ENCODE measurements around the gene CEP63. TPM values are rescaled to one million over a fixed set of nuclear protein-coding genes. Genes with fewer than 3 reads are reported as not detected.

Gene CEP63
- total RNA-seq, 1 donor from 2014 or later, result 24.8 TPM

DNA sequence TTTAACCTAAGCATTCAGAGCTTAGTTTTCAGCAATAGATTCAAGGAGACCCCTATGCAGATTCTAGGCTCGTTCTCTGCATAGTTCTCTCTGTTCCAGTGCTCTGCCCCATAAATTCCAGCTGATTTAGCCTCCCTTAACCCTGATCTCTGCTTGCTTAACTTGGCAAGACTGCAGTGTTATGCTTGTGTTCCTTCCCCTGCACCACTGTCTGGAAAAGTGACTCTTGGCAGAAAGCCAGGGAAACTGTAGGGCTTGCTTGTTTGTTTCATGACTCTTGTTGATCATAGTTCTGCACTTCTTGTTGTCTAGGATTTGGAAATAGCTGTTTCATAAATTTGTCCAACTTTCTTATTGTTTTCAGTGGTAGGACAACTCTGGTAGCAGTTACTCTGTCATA, 40.2 kb upstream of the CEP63 start:
- no peak for DNase-seq (ENCODE audit: low spot score)
- Mint-ChIP-seq H3K9me3 (ENCODE audit: low read depth) (peaks cover 7% of the 10 kb centered on the region), H3K27ac (ENCODE audit: unreplicated experiment) (peak overlapping the region; percentile 46), H3K27me3 (ENCODE audit: low read depth) (no peaks in the 10 kb centered on the region), H3K4me3 (ENCODE audit: unreplicated experiment) (no peak overlapping the region), H3K36me3 (ENCODE audit: low read depth) (peaks cover 4% of the 10 kb centered on the region), H3K4me1 (ENCODE audit: low read depth) (peaks cover 65% of the 10 kb centered on the region)
- TF ChIP-seq, protein P1, sequence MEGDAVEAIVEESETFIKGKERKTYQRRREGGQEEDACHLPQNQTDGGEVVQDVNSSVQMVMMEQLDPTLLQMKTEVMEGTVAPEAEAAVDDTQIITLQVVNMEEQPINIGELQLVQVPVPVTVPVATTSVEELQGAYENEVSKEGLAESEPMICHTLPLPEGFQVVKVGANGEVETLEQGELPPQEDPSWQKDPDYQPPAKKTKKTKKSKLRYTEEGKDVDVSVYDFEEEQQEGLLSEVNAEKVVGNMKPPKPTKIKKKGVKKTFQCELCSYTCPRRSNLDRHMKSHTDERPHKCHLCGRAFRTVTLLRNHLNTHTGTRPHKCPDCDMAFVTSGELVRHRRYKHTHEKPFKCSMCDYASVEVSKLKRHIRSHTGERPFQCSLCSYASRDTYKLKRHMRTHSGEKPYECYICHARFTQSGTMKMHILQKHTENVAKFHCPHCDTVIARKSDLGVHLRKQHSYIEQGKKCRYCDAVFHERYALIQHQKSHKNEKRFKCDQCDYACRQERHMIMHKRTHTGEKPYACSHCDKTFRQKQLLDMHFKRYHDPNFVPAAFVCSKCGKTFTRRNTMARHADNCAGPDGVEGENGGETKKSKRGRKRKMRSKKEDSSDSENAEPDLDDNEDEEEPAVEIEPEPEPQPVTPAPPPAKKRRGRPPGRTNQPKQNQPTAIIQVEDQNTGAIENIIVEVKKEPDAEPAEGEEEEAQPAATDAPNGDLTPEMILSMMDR (IDR thresholded peaks at IDR 0.05), result no peak

DNA sequence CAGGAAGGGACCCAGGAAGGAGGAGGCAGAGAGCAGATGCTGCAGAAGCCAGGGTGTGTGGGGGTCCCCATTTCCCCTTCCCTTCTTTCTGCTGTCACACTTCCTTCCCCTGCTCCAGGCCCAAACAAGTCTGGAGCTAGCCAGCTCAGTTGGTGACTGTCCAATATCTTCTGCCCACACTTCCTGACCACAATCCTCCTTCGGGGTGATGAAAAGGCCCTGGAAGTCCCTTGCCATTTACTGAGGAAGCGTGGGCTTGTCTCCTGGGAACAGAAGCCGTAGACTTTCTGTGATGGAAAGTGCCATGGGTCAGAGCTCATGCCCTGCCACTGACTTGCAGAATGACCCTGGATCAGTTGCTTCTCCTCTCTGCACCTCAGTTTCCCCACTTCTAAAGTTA, 39.1 kb upstream of the CEP63 start:
- no peak for DNase-seq (ENCODE audit: low spot score)
- no peaks in the 10 kb centered on the region for H3K27me3 Mint-ChIP-seq (ENCODE audit: low read depth)
- H3K4me1 Mint-ChIP-seq (ENCODE audit: low read depth), result peaks cover 60% of the 10 kb centered on the region
- peaks cover 7% of the 10 kb centered on the region for H3K9me3 Mint-ChIP-seq (ENCODE audit: low read depth)
- H3K36me3 Mint-ChIP-seq (ENCODE audit: low read depth), result peaks cover 4% of the 10 kb centered on the region
- TF ChIP-seq, protein P1 (IDR thresholded peaks at IDR 0.05), result no peak
- no peak overlapping the region for H3K4me3 Mint-ChIP-seq (ENCODE audit: unreplicated experiment)
- H3K27ac Mint-ChIP-seq (ENCODE audit: unreplicated experiment), result peak overlapping the region; percentile 74

GRCh38 chr3:134447351-134447750, 38.5 kb upstream of the CEP63 start:
- Mint-ChIP-seq H3K9me3 (ENCODE audit: low read depth) (peaks cover 7% of the 10 kb centered on the region), H3K4me3 (ENCODE audit: unreplicated experiment) (no peak overlapping the region), H3K4me1 (ENCODE audit: low read depth) (peaks cover 57% of the 10 kb centered on the region), H3K27me3 (ENCODE audit: low read depth) (no peaks in the 10 kb centered on the region), H3K27ac (ENCODE audit: unreplicated experiment) (no peak overlapping the region), H3K36me3 (ENCODE audit: low read depth) (peaks cover 4% of the 10 kb centered on the region)
- TF ChIP-seq, protein P1 (IDR thresholded peaks at IDR 0.05), result no peak
- no peak for DNase-seq (ENCODE audit: low spot score)

DNA sequence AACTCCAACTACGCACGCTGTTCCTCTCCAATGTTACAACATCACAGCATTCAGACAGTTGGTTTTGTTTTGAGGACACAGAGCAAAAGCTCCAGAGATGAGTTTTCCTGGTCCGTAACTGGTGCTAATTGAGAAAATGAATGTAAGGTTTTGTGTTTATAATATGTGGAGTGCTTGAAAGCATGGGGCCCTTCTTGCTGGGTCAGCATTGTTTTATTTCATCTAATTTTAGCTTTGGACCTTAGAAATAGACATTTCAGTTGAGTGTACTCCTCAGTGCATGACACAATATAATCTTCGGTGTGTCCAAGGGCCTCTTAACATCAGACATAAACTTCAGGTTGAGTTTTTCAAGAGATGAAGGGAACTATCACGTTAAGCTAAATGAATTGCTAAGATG, 37.2 kb upstream of the CEP63 start:
- H3K4me1 Mint-ChIP-seq (ENCODE audit: low read depth), result peaks cover 57% of the 10 kb centered on the region
- peaks cover 7% of the 10 kb centered on the region for H3K9me3 Mint-ChIP-seq (ENCODE audit: low read depth)
- no peak overlapping the region for H3K4me3 Mint-ChIP-seq (ENCODE audit: unreplicated experiment)
- no peaks in the 10 kb centered on the region for H3K27me3 Mint-ChIP-seq (ENCODE audit: low read depth)
- TF ChIP-seq, protein P1 (IDR thresholded peaks at IDR 0.05), result no peak
- DNase-seq (ENCODE audit: low spot score), result no peak
- H3K27ac Mint-ChIP-seq (ENCODE audit: unreplicated experiment), result no peak overlapping the region
- peaks cover 4% of the 10 kb centered on the region for H3K36me3 Mint-ChIP-seq (ENCODE audit: low read depth)

DNA sequence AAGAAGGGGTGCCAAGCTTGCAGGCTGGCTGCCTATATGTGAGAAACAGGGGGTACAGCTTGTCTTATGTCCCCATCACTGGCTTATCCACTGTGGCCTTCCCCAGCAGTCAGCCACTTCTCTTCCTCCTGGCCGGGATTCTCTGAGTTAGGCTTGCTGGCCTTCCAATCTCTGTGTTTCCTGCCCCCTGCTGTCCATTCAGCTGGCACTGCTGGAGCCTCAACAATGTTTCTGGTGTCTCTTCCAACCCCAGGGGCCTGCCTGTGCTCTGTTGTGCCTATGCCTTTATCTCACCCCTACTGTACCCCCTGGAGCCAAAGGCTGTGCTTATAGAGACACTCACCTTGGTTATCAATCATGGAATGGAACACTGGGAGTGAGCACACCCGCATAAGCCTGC, 36.6 kb upstream of the CEP63 start:
- no peak for DNase-seq (ENCODE audit: low spot score)
- Mint-ChIP-seq H3K27me3 (ENCODE audit: low read depth) (no peaks in the 10 kb centered on the region), H3K9me3 (ENCODE audit: low read depth) (peaks cover 7% of the 10 kb centered on the region), H3K4me3 (ENCODE audit: unreplicated experiment) (no peak overlapping the region), H3K27ac (ENCODE audit: unreplicated experiment) (no peak overlapping the region), H3K36me3 (ENCODE audit: low read depth) (peaks cover 4% of the 10 kb centered on the region), H3K4me1 (ENCODE audit: low read depth) (peaks cover 57% of the 10 kb centered on the region)
- TF ChIP-seq, protein P1 (IDR thresholded peaks at IDR 0.05), result peak; percentile 68

Measured in chondrocyte (in vitro differentiated cells).